Astrocyte (in vitro differentiated cells and primary cell): ENCODE data around the gene CMSS1. TPM values are rescaled to one million over a fixed set of nuclear protein-coding genes. Genes with fewer than 3 reads are reported as not detected.

Source experiments
- DNase-seq: peaks from one replicate; pipeline ENCODE4 v3.0.0-alpha.2; 2010; ENCODE audit warnings: low read depth
- FAIRE-seq: peaks from 2 replicates; lab custom pipeline; 2011; peaks lifted over from hg19 to GRCh38; lab: Jason Lieb, UNC
- H2AFZ ChIP-seq: 2 replicates; pipeline ENCODE4 v1.6.0; 2012; ENCODE audit warnings: low read depth, low read length, inconsistent platforms
- H3K27ac ChIP-seq: 2 replicates; pipeline ENCODE4 v1.5.1; 2011; ENCODE audit warnings: low read depth, low read length, inconsistent platforms
- H3K27me3 ChIP-seq: 2 replicates; pipeline ENCODE4 v1.6.0; 2011; ENCODE audit warnings: low read length, inconsistent platforms; ENCODE audit not compliant: insufficient read depth
- H3K36me3 ChIP-seq: 2 replicates; pipeline ENCODE4 v1.5.1; 2011; ENCODE audit warnings: low read length, inconsistent platforms; ENCODE audit not compliant: insufficient read depth
- H3K4me1 ChIP-seq: 2 replicates; pipeline ENCODE4 v1.5.1; 2011; ENCODE audit warnings: low read length, inconsistent platforms; ENCODE audit not compliant: insufficient read depth
- H3K4me2 ChIP-seq: 2 replicates; pipeline ENCODE4 v1.6.0; 2012; ENCODE audit warnings: low read length, inconsistent platforms
- H3K4me3 ChIP-seq: 2 replicates; pipeline ENCODE4 v1.5.1; 2011; ENCODE audit warnings: low read depth, mild to moderate bottlenecking, low read length, inconsistent platforms; ENCODE audit not compliant: insufficient read depth
- H3K79me2 ChIP-seq: 2 replicates; pipeline ENCODE4 v1.6.0; 2012; ENCODE audit warnings: mild to moderate bottlenecking, low read length, inconsistent platforms; ENCODE audit not compliant: insufficient read depth
- H3K9ac ChIP-seq: 2 replicates; pipeline ENCODE4 v1.6.0; 2012; ENCODE audit warnings: mild to moderate bottlenecking, low read length, inconsistent platforms
- H3K9me3 ChIP-seq: 2 replicates; pipeline ENCODE4 v1.5.1; 2012; ENCODE audit warnings: low read depth, mild to moderate bottlenecking, low read length, inconsistent platforms; ENCODE audit not compliant: insufficient read depth
- H4K20me1 ChIP-seq: 2 replicates; pipeline ENCODE4 v1.6.0; 2012; ENCODE audit warnings: low read length, inconsistent platforms; ENCODE audit not compliant: insufficient read depth
- H3K27ac Mint-ChIP-seq: one replicate; pipeline ENCODE4 v1.8.0; 2021; ENCODE audit warnings: mild to moderate bottlenecking, mixed read lengths; ENCODE audit not compliant: unreplicated experiment
- H3K27me3 Mint-ChIP-seq: one replicate; pipeline ENCODE4 v1.8.0; 2021; ENCODE audit warnings: low read depth, mixed read lengths; ENCODE audit not compliant: unreplicated experiment
- H3K36me3 Mint-ChIP-seq: one replicate; pipeline ENCODE4 v1.8.0; 2021; ENCODE audit warnings: low read depth, mixed read lengths; ENCODE audit not compliant: unreplicated experiment
- H3K4me1 Mint-ChIP-seq: one replicate; pipeline ENCODE4 v1.8.0; 2021; ENCODE audit warnings: low read depth, mixed read lengths; ENCODE audit not compliant: unreplicated experiment
- H3K4me3 Mint-ChIP-seq: one replicate; pipeline ENCODE4 v1.8.0; 2021; ENCODE audit warnings: mild to moderate bottlenecking, moderate library complexity, mixed read lengths; ENCODE audit not compliant: unreplicated experiment
- H3K9me3 Mint-ChIP-seq: one replicate; pipeline ENCODE4 v1.8.0; 2021; ENCODE audit warnings: mild to moderate bottlenecking, mixed read lengths; ENCODE audit not compliant: unreplicated experiment
- EZH2 ChIP-seq: IDR thresholded peaks from 2 replicates; pipeline ENCODE4 v1.6.1; 2012; ENCODE audit warnings: mild to moderate bottlenecking, low read length, inconsistent platforms; ENCODE audit not compliant: insufficient read depth
- total RNA-seq: library from RNA; stranded (reverse); gene quantifications from 2 replicates; pipeline ENCODE4 v1.2.1, GENCODE V29; 2021
- TF ChIP-seq, protein P1 (sequence below): IDR thresholded peaks from 2 replicates; pipeline ENCODE4 v1.5.1; 2011; ENCODE audit warnings: low read depth, mild to moderate bottlenecking, inconsistent platforms, low read length, moderate library complexity; ENCODE audit not compliant: insufficient read depth

Gene CMSS1
- total RNA-seq, 1 donor from 2014 or later = 12.5 TPM

GRCh38 chr3:99870712-99871111 is 53.0 kb downstream of the CMSS1 start:
- H3K9me3 ChIP-seq = no peaks in the 10 kb centered on the region
- DNase-seq = no peak
- H3K36me3 ChIP-seq = peaks cover 22% of the 10 kb centered on the region
- H3K4me1 Mint-ChIP-seq = peaks cover 62% of the 10 kb centered on the region
- H3K4me3 ChIP-seq = no peak overlapping the region
- peaks cover 52% of the 10 kb centered on the region for H3K4me1 ChIP-seq
- no peak overlapping the region for H2AFZ ChIP-seq
- H4K20me1 ChIP-seq = peaks cover 67% of the 10 kb centered on the region
- no peak for FAIRE-seq
- no peak overlapping the region for H3K27ac ChIP-seq
- peaks cover 29% of the 10 kb centered on the region for H3K36me3 Mint-ChIP-seq
- H3K79me2 ChIP-seq = peaks cover 99% of the 10 kb centered on the region
- TF ChIP-seq, protein P1, sequence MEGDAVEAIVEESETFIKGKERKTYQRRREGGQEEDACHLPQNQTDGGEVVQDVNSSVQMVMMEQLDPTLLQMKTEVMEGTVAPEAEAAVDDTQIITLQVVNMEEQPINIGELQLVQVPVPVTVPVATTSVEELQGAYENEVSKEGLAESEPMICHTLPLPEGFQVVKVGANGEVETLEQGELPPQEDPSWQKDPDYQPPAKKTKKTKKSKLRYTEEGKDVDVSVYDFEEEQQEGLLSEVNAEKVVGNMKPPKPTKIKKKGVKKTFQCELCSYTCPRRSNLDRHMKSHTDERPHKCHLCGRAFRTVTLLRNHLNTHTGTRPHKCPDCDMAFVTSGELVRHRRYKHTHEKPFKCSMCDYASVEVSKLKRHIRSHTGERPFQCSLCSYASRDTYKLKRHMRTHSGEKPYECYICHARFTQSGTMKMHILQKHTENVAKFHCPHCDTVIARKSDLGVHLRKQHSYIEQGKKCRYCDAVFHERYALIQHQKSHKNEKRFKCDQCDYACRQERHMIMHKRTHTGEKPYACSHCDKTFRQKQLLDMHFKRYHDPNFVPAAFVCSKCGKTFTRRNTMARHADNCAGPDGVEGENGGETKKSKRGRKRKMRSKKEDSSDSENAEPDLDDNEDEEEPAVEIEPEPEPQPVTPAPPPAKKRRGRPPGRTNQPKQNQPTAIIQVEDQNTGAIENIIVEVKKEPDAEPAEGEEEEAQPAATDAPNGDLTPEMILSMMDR = no peak
- TF ChIP-seq EZH2 = no peak
- no peaks in the 10 kb centered on the region for H3K9me3 Mint-ChIP-seq
- no peaks in the 10 kb centered on the region for H3K27me3 ChIP-seq
- H3K4me3 Mint-ChIP-seq = peak overlapping the region; percentile 98
- no peaks in the 10 kb centered on the region for H3K27me3 Mint-ChIP-seq
- H3K27ac Mint-ChIP-seq = peak overlapping the region; percentile 62
- no peak overlapping the region for H3K9ac ChIP-seq
- peak overlapping the region; percentile 83 for H3K4me2 ChIP-seq

DNA sequence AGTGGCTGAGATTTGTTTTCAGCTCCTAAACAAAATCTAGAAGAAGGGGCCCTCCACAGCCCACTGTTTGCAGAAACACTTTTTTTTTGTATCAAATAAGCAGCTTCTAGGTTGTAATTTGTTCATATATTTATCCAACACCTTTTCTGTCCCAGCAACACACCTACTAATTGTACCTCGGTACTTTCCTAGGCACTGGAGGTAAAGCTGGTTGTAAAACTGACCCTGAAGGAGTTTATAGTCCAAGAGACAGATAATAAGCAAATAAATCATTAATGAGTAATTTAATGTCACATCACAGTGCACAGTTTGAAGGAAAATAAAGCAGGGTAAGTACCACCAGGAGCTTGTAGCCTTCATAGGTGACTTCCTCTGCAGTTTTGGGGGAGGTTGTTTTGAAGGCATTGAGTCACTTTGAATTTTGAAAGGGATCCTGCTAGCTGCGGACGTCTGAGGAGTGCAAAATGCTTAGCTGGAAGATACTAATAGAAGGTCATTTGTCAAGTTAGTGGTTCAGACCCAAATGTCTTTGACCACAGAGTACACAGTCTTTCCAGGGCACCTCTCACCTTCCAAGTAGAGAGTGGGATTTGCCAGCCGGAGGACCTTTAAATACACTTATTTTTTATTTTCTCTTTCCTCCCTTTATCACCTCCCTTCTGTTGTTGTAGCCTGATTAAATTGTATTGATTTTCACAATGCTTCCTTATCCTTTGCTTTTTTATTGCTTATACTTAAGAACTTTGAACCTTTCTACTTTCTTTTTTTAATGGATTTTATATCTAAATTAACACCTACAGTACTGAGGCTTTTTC is 53.8 kb downstream of the CMSS1 start:
- Histone ChIP-seq H4K20me1 (peaks cover 64% of the 10 kb centered on the region), H3K27me3 (no peaks in the 10 kb centered on the region), H3K4me3 (no peak overlapping the region), H3K4me2 (peak overlapping the region; percentile 83), H3K79me2 (peaks cover 95% of the 10 kb centered on the region), H3K9ac (peak overlapping the region; percentile 98), H3K4me1 (peaks cover 44% of the 10 kb centered on the region), H3K27ac (no peak overlapping the region), H2AFZ (no peak overlapping the region), H3K36me3 (peaks cover 22% of the 10 kb centered on the region), H3K9me3 (no peaks in the 10 kb centered on the region)
- FAIRE-seq (no peak), DNase-seq (peak; percentile 64)
- Mint-ChIP-seq H3K4me1 (peaks cover 55% of the 10 kb centered on the region), H3K36me3 (peaks cover 29% of the 10 kb centered on the region), H3K27me3 (no peaks in the 10 kb centered on the region), H3K4me3 (peak overlapping the region; percentile 98), H3K27ac (peak overlapping the region; percentile 92), H3K9me3 (no peaks in the 10 kb centered on the region)
- TF ChIP-seq, protein P1 = no peak
- TF ChIP-seq EZH2 = no peak

- peak overlapping the region; percentile 83 for H3K4me2 ChIP-seq
- Mint-ChIP-seq H3K27ac (peak overlapping the region; percentile 96), H3K36me3 (peaks cover 29% of the 10 kb centered on the region), H3K4me3 (peak overlapping the region; percentile 98), H3K27me3 (no peaks in the 10 kb centered on the region), H3K4me1 (peaks cover 48% of the 10 kb centered on the region), H3K9me3 (no peaks in the 10 kb centered on the region)
- peaks cover 42% of the 10 kb centered on the region for H3K4me1 ChIP-seq
- peak overlapping the region; percentile 94 for H3K27ac ChIP-seq
- H3K9me3 ChIP-seq = no peaks in the 10 kb centered on the region
- peaks cover 52% of the 10 kb centered on the region for H4K20me1 ChIP-seq
- H3K9ac ChIP-seq = peak overlapping the region; percentile 98
- H3K79me2 ChIP-seq = peaks cover 81% of the 10 kb centered on the region
- H3K36me3 ChIP-seq = peaks cover 17% of the 10 kb centered on the region
- DNase-seq = no peak
- no peak overlapping the region for H2AFZ ChIP-seq
- no peaks in the 10 kb centered on the region for H3K27me3 ChIP-seq
- no peak for FAIRE-seq
- TF ChIP-seq, protein P1 = no peak
- no peak for TF ChIP-seq EZH2
- H3K4me3 ChIP-seq = peak overlapping the region; percentile 96
These were observed 55.2 kb downstream of the CMSS1 start for GRCh38 chr3:99872923-99873254.
